GM21723 (cell line): ENCODE measurements around the gene CYB5R2.

ENCODE experiments used
- ATAC-seq: cut with Tn5 transposase; IDR thresholded peaks from one replicate; pipeline ENCODE4 v1.9.1; 2021; ENCODE audit warnings: mild to moderate bottlenecking, moderate library complexity; ENCODE audit not compliant: unreplicated experiment

Gene CYB5R2

GRCh38 chr11:7638710-7639642 is 34.3 kb downstream of the CYB5R2 start:
- ATAC-seq: peak; percentile 66

- no peak for ATAC-seq
Measured at GRCh38 chr11:7637447-7638157, 35.7 kb downstream of the CYB5R2 start.

- no peak for ATAC-seq
Measured at GRCh38 chr11:7636350-7636749, 37.0 kb downstream of the CYB5R2 start.

- ATAC-seq: no peak
Measured at GRCh38 chr11:7635708-7636107, 37.6 kb downstream of the CYB5R2 start.

- no peak for ATAC-seq
Measured at GRCh38 chr11:7635137-7635536, 38.2 kb downstream of the CYB5R2 start.

GRCh38 chr11:7632211-7632610 is 41.1 kb downstream of the CYB5R2 start:
- no peak for ATAC-seq

- ATAC-seq: no peak
Measured at GRCh38 chr11:7630002-7630401, 43.3 kb downstream of the CYB5R2 start.

GRCh38 chr11:7628660-7629059 is 44.6 kb downstream of the CYB5R2 start:
- no peak for ATAC-seq

GRCh38 chr11:7622721-7623120 is 50.6 kb downstream of the CYB5R2 start:
- no peak for ATAC-seq

GRCh38 chr11:7621554-7621953 is 51.7 kb downstream of the CYB5R2 start:
- no peak for ATAC-seq

- no peak for ATAC-seq
Measured at GRCh38 chr11:7621090-7621489, 52.2 kb downstream of the CYB5R2 start.

GRCh38 chr11:7619322-7619721 is 54.0 kb downstream of the CYB5R2 start:
- no peak for ATAC-seq

GRCh38 chr11:7617032-7617431 is 56.3 kb downstream of the CYB5R2 start:
- ATAC-seq: no peak
